Cerebellar cortex (tissue), 1 donor: ENCODE data around the gene GPR152.
"Not testable (repeated sequence)": the region's sequence is repeated elsewhere in the genome, so short reads cannot be mapped to it uniquely, and the experiment has no call there.

Experiments
- DNase-seq: peaks from one replicate; pipeline ENCODE4 v3.0.0-alpha.2; 2015; ENCODE audit warnings: low spot score

The GPR152 gene

DNA sequence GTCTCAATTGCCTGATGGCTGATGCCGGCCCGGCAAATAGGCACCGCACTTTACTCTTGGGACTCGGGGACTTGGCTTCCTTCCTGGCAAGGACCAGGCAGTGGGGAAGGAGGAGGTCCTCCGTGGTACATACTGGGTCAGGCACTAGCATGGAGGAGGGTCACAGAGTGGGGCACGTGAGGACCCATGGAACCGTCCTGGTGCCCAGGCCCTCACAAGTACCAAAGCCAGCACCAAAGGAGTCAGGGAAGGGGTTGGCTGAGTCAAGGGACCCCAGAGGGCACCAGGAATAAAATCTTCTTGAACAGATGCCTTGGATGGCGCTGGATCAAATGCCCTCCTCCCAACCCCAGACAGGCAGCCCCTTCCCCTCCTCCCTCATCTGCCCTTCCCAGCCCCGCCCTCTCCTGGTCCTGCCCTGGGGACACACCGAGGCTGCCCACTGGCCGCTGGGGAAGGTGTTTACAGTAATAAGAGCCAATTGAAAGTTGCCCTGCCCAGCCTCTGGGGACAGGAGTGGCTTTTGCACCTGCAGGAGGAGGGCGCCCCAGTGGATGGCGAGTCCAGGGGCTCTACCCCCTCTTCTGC, 42.7 kb downstream of the GPR152 start:
- DNase-seq, result no peak

DNA sequence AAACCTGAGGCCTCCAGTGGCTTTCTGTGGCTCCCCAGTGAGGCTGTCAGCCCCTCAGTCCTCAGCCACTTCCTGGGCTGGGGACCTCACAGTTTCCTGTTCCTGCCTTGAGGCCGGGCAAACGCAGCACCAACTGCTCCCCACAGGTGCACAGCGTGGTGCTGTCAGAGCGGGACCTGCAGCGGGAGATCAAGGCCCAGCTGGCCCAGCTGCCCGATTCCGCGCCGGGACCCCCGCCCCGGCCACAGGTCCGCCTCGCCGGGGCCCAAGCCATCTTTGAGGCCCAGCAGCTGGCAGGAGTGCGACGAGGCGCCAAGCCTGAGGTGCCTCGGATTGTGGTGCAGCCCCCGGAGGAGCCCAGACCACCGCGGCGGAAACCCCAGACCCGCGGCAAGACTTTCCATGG, 43.3 kb downstream of the GPR152 start:
- DNase-seq, result no peak

DNA sequence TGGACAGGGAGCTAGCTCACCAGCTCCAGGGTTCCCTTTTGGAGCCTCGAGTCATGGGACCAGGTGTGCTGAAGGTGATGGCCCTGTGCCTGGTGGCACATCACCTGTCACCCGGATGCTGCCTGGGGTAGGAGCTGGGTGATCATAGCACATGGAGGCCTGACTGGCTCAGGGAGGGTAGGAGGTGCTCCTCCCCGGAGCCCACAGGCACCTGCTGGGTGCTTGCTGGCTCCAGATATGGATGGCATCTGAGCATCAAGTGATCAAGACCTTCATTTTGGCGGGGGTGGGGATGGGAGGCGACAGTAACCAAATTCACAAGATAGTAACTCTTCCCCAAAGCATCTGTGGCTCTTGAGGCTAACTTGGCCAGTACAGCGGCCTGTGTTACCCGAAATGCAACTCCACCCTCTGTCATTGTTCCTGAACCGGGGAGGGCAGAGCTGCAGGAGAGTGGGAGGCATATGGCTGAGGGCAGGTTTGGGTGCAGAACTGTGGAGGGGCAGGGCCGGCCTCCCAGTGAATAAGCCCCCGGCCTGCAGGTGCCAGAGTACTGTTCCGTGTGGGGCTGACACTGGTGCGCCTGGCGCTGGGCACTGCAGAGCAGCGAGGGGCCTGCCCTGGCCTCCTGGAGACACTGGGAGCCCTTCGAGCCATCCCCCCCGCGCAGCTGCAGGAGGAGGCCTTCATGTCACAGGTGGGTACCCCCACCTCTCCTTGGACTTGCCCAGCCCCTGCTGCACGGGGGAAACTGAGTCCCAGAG, 43.9 kb downstream of the GPR152 start:
- no peak for DNase-seq

GRCh38 chr11:67407688-67408163, 44.8 kb downstream of the GPR152 start:
- no peak for DNase-seq

DNA sequence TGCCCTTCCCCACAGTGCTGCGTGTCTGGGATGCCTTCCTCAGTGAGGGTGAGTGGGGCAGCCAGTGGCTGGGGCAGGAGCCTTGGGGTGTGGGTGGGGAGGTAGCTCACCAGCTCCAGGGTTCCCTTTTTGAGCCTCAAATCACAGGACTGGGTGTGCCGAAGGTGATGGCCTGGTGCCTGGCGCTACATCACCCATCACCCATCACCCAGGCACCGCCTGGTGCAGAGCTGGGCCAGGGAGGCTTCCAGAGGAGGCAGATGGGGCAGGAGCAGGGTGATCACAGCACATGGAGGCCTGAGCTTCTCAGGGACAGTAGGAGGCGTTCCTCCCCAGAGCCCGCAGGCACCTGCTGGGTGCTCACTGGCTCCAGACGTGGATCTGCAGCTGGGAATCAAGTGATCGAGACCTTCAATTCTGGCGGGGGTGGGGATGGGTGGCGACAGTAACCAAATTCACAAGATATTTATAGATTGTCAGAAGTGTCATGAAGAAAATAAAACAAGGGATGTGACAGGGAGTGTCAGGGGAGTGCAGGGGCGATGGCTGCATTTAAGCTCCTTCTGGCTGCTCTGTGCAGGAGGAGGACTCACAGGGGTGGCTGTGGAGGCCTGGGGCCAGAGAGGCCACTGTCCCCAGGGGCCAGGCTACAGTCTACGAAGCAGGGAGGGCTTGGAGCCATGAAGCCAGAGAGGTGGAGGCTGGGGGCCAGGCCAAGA, 45.4 kb downstream of the GPR152 start:
- DNase-seq, result no peak

- no peak for DNase-seq
These were observed 46.0 kb downstream of the GPR152 start for GRCh38 chr11:67406420-67406968.

- no peak for DNase-seq
These were observed 46.7 kb downstream of the GPR152 start for GRCh38 chr11:67405688-67406339.

GRCh38 chr11:67405196-67405567, 47.3 kb downstream of the GPR152 start:
- DNase-seq, result no peak

DNA sequence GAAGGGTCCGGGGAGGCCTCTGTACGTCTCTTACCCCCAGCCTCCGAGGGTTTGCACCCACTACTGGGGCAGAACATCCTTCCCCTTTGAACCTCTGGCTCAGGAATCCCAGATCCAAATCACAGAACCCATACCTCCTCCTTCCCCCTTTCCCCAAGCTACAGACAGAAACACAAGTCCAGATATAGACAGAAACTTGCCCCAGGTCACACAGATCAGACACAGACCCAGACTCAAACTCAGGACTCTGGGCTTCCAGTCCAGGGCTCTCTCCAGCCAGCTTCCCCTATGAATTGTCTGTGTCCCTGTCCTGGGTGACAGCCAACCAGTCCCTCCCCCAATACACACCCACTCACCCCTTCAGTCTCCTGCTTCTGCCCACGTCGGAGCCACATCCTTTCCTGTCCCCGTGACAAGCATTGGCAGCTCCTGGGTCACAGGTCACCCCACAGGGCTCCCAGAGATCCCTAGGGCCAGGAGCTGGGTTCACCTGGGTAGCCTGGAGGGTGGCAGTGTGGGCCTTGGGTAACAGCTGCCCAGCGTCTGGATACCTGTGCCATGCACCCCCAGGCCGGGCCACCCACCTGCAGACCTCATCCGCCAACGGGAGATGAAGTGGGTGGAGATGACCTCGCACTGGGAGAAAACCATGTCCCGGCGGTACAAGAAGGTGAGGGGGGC, 47.9 kb downstream of the GPR152 start:
- no peak for DNase-seq

GRCh38 chr11:67403085-67403484, 49.4 kb downstream of the GPR152 start:
- not testable (repeated sequence) for DNase-seq

DNA sequence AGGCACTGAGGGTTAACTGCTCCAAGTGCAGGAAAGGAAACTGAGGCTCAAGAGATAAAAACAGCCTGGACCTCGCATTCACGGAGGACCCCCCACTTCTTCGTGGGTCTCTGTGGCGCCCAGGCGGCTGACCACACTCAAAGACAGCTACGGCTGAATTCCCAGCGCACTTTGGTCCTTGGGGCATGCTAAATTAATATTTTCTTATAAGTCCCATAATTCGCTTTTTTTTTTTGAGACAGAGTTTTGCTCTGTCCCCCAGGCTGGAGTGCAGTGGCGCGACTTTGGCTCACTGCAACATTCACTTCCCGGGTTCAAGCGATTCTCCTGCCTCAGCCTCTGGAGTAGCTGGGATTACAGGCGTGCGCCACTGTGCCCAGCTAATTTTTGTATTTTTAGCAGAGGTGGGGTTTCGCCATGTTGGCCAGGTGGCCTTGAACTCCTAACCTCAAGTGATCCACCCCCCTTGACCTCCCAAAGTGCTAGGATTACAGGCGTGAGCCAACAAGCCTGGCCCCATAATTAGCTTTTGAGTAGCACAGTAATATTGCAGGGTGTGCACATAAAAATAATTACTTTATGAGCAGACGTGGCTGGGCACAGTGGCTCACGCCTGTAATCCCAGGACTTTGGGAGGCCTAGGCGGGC, 50.2 kb downstream of the GPR152 start:
- DNase-seq, result not testable (repeated sequence)

- peak; percentile 89 for DNase-seq
These were observed 50.9 kb downstream of the GPR152 start, which contains the start of gene PPP1CA for GRCh38 chr11:67401495-67402191. PPP1CA (minus strand) TSS chr11:67401858; CDS start chr11:67401782, 76 bp downstream.
